Measurements from ENCODE around the gene CDH18. TPM values are rescaled to one million over a fixed set of nuclear protein-coding genes. Genes with fewer than 3 reads are reported as not detected.

Gene CDH18, protein sequence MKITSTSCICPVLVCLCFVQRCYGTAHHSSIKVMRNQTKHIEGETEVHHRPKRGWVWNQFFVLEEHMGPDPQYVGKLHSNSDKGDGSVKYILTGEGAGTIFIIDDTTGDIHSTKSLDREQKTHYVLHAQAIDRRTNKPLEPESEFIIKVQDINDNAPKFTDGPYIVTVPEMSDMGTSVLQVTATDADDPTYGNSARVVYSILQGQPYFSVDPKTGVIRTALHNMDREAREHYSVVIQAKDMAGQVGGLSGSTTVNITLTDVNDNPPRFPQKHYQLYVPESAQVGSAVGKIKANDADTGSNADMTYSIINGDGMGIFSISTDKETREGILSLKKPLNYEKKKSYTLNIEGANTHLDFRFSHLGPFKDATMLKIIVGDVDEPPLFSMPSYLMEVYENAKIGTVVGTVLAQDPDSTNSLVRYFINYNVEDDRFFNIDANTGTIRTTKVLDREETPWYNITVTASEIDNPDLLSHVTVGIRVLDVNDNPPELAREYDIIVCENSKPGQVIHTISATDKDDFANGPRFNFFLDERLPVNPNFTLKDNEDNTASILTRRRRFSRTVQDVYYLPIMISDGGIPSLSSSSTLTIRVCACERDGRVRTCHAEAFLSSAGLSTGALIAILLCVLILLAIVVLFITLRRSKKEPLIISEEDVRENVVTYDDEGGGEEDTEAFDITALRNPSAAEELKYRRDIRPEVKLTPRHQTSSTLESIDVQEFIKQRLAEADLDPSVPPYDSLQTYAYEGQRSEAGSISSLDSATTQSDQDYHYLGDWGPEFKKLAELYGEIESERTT
- not detected in 2 replicates for total RNA-seq

DNA sequence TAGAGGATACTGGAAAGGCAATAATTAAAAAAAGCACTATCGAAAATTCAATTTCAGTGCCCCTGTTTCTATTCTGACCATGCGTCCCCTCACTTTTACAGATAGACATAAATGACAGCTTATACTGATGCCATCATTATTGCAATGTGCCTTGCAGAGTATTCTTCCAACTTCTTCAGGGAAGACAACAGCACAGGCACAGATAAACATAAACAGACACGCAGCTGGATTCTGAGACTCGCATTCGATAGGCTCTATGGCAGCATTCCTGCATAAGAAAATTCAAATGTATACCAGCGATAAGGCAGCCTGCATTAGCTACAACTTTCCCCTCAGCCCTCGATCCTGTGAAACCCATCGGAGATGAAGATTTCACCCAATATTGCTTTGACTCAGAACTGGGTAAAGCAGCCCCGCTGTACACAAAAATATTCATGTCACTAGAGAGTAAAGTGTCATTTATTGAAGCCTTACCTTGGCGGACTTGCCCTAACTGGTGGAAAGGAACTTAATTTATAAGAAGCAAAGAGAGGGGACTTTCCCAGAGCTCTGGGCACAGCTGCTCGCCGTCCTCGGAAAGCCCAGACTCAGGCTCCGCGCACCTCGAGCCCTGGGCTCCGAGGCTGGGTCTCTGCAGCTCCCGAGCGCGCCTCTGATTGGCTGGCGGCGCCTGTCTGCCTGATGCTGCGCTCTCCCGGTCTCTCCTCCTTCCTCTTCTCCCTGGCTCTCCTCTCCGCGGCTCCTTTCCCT lies at the start of gene CDH18:
TSS of gene CDH18 (minus strand) at position 589 of the 750 bp plus-strand sequence. CDS start 149,214 bp downstream, outside the sequence.
- intact Hi-C loops (cut with micrococcal nuclease): no loop called here

DNA sequence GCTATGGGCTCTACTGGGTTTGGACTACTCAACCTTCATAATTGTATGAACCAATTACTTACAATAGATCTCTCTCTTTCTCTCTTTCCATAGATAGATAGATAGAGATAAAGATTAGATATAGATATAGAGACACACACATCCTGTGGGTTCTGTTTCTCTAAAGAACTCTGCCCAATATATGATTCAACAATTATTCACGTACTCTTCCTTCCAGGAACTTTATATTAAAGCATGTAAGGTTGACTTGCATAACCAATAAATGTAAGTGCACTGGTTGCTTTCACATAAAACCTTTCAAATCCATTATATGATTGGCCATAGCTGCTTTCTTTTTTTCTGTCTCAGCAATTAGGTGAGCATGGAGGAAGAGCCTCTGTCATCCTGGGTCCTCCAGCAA lies 46.7 kb upstream of the CDH18 start:
- intact Hi-C loops (cut with micrococcal nuclease): no loop called here

DNA sequence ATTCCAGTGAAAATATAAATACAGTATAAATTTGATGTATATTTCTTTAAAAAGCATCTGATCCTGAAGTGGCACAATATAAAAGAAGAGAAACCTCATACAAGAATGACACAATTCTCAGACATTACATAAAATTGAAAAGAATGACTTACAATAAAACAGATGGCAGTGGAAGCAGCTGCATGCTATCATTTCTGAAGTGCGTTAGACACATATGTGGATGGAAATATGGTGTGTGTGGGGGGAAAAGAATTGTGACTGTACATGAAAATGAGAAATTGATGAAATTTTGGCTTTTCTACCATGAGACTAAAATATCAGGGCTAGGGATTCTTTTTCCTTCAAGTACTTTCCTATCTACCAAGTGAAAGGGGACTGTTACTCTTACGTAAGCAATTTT lies 45.9 kb upstream of the CDH18 start:
- intact Hi-C loops (cut with micrococcal nuclease): no loop called here

DNA sequence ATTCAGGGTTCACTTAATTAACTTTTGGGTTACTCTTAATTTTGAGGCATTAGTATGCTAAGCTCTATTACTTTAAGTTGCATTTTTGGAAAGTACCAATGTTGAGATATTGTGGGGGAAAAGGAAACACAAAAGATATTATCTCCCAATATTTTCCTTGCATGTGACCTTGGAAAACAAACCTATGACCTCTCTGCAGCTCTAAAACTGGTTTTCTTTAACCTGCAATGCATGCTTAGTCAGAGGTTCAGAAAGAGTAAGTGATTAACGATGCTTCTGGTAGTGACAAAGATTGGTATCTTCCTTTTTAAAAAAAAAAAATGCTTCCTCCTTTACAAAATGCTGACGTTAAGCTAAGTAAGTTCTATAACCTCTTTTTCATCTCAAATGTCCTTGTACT lies 44.9 kb upstream of the CDH18 start:
- intact Hi-C loops (cut with micrococcal nuclease): no loop called here

DNA sequence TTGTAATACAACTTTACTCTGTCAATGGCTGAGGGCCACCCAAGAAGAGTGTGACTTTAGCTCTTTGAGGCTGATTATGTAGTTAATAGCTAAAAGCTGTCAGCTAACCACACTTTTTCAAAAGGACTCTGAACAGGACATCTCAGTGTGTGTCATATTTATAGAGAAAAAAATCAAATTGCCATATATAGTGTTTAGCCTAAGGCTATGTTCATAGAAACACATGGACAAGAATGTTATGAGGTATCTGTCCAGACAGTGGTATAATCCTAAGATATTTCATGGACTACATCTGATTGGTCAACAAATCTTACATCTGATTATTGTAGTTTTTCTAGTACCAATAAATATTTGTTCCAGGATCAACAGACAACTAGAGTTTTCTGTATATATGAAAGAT lies 42.1 kb upstream of the CDH18 start:
- intact Hi-C loops (cut with micrococcal nuclease): no loop called here

DNA sequence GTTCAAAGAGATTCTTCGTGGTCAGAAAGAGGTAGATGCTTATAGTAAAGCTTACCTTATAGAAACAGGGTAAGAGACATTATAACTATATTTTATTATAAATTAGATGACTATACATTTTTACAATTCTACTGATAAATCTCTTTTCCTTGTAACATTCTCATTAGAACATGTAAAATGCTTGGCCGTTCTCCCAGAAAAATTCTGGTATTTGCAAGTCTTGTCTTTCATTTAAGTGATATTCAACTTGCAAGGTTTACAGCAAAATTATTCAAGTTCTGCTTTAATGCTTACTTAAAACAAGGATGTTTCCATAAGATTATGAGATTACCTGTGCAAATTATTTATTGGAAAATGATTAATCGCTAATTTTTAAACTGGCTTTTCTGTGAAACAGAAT lies 41.3 kb upstream of the CDH18 start:
- intact Hi-C loops (cut with micrococcal nuclease): no loop called here

DNA sequence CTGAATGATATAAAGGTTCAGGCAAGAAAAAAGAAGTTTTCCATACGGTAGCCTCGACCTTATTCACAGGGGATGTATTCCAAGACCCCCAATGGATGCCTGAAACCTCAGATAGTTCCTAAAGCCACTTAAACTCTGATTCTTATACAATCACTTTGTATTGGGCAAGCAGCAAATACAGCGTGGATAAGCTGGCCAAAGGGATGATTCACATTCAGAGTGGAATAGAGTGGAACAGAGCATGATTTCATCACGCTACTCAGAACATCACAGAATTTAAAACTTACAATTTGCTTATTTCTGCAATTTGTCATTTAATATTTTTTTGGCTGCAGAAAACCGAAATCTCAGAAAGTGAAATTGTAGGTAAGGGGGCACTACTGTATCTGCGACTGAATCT lies 40.5 kb upstream of the CDH18 start:
- intact Hi-C loops (cut with micrococcal nuclease): no loop called here

DNA sequence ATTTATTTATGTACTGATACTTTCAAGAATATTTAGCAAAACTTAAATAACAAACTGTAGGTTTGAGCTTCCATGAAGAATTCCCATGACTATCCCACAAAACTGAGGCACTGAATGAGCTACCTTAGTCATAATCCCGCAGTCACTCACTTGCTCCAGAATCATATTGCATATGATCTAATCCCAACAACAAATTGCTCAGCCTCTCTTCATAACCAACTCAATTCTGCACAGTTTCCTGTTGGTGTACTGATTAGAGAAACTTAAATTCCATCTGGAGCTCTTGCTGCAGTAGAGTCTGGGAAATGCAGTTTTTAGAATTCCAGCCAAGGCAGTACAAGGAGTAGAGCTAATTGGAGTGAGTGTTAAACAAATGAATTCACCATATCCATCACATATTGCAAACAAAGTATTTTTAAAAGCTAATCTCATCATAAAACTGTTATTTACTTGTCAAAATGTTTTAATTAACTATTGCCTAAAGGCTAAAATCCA lies 35.7 kb upstream of the CDH18 start:
- intact Hi-C loops (cut with micrococcal nuclease): no loop called here

DNA sequence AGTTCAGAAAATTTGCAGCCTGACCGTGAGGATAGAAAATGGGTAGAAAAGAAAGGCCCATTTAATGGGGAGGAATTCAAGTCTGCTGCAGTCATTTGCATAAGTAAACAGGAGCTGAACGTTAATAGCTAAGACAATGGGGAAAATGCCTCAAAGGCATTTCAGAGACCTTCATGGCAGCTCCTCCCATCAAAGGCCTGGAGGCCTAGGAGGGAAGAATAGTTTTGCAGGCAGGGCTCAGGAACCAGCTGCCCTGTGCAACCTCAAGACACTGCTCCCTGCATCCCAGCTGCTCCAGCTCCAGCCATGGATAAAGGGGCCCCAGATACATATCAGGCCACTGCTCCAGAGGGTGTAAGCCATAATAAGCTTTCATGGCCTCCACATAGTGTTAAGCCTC lies 32.2 kb upstream of the CDH18 start:
- intact Hi-C loops (cut with micrococcal nuclease): no loop called here

DNA sequence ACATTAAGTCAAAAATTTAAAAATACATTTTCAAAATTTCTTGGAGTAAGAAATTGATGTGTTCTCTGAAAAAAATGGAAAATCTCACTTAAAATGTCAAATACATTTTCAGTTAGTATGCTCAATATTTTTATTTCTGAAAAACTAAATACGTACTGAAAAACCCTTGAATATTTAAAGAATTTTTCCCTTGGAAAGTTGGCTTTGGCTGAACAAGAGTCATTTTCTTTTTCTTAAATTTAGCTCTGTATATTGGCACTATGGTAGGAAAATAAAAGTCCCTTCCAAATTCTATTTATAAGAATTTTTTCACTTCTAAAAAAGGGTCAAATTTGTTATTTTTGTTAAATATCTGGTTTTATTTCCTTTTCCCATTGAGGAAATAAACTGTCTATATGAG lies 29.0 kb upstream of the CDH18 start:
- intact Hi-C loops (cut with micrococcal nuclease): no loop called here

DNA sequence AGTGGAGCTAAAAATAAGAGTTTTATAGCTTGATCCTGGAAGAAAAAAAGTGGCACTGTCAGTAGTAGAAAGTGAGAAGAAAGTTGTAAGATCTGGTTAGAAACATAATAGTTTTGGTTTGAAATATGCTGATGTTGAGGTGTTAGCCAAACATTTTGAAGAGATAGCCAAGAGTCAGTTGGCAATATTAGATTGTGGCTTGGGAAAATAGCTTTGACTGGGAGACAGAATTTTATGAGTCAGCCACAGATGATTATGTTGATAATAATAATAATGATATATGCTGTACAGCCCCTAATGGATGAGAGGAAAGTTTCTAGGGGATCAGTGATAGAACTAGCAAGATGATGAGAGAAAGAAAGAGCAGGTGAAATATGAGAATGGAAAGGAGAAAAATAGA lies 12.4 kb upstream of the CDH18 start:
- intact Hi-C loops (cut with micrococcal nuclease): no loop called here

DNA sequence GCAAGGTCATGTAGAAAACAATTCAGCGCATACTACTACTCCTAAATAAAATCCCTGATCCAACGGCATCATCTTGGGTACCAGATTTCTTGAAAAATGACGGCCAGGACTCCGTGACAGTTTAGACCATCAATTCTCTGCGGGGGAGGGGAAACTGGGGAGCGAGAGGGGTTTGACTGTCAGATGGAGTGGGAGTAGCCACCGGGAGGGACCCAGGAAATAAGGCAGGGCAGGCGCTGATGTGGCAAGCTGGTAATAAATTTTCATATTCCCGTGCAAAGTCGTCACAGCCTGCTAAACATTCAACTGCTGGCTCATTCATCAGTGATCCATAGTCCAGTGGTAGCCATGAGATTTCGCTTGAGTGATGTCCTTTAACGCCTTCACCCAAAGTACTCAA lies 457 bp upstream of the CDH18 start:
- intact Hi-C loops (cut with micrococcal nuclease): no loop called here

DNA sequence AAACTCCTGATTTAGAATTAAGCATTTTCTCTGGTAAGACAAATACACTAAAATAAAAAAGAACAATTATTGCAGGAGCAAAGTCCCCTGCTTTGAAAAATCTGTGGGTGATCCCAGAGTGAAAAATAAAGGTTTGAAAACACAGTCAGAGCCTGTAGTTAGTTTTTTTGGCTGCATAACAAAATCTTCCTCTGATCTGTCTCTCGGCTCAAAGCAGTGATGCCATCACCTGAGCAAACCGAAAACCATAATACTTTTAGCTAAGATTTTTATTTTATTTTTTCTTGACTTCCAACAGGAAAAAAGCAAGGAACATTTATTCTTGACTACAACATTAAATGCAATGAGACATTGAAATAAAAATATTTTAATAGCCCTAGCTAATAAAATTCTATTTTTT lies 1.2 kb downstream of the CDH18 start:
- intact Hi-C loops (cut with micrococcal nuclease): no loop called here

DNA sequence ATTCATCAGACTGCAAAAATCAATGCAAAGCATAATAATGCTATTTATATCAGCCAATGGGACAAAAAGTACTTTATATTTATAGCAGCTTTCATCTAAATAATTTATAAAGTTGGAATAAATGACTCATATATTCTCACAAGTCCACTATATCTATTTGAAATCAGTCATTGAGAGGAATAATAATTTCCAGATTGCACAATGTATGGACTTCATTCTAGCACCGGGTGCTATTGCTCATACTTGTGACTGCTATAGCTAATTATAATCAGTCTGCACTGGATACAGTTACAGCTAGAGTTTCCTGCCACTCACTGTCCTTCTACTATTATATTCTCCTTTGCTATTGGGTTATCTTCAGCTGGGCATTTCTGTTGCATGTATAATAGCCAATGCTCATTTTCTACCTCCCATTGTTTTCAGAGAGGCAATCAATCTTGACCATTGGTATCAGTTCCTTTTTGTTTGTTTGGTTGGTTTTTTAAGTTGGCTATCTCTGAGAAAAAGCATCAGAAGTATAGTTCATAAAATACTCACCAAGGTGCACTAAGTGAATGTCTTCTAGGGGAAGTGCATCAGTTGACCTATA lies 1.9 kb downstream of the CDH18 start:
- intact Hi-C loops (cut with micrococcal nuclease): no loop called here

DNA sequence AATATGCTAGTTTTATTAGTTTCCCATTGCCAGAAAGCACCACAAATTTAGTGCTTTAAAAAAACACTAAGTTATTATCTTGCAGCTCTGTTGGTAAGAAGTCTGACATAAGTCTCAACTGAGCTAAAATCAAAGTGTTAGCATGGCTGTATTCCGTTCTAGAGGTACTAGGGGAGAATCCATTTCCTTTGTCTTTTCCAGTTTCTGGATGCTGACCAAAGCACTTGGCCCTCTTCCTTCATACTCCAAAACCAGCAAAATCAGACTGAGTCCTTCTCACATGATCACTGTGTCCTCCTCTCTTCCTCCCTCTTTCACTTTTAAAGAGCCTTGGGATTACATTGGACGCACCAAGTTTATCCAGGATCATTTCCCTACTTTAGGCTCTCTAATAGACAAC lies 9.5 kb downstream of the CDH18 start:
- intact Hi-C loops (cut with micrococcal nuclease): no loop called here

DNA sequence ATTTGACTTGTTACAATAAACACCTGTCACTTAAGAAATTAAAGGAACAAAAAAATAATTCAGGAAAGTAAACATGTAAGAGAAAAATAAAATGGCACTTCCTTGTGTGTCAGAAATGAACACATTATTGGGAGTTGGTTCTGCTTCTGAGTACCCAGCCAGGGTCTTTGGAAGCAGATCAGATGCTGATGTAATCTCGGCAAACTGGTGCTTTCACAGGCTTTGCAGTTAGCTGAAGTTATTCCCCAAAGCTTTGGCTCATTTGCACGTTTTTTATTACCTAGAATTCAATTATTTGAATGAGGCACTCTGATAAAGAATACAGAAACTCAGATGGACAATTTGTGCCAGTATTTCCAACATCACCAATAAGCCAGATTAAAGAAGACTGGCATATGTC lies 10.9 kb downstream of the CDH18 start:
- intact Hi-C loops (cut with micrococcal nuclease): no loop called here

DNA sequence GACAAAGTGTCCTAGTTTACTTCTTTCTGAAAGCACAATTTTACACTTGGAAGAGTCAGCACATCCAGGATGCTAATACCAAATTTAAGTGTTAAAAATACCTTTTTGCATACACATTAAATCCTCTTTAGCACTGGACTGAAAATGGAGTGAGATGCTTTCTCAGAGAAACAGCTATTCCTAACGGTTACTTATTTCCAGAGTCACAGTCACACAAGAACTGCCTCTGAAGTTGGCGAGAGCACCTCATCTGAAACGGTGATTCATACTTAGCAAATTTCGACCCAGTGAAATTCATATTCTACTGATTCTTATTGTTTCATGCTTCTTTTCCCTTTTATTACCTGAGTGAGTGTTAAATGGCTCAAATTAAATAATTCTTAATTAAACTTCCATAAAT lies 12.2 kb downstream of the CDH18 start:
- intact Hi-C loops (cut with micrococcal nuclease): no loop called here

DNA sequence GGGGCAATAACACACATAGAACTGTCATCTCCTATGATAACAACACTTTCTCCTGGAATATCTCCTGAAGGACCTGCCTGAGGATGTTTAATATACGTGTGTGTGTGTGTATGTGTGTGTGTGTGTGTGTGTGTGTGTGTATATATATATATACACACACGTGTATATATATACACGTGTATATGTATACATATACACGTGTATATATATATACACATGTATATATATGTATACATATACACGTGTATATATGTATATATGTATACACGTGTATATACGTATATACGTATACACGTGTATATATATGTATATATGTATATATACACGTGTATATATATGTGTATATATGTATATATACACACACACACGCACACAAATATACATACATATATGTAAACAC lies 27.5 kb downstream of the CDH18 start:
- intact Hi-C loops (cut with micrococcal nuclease): no loop called here

DNA sequence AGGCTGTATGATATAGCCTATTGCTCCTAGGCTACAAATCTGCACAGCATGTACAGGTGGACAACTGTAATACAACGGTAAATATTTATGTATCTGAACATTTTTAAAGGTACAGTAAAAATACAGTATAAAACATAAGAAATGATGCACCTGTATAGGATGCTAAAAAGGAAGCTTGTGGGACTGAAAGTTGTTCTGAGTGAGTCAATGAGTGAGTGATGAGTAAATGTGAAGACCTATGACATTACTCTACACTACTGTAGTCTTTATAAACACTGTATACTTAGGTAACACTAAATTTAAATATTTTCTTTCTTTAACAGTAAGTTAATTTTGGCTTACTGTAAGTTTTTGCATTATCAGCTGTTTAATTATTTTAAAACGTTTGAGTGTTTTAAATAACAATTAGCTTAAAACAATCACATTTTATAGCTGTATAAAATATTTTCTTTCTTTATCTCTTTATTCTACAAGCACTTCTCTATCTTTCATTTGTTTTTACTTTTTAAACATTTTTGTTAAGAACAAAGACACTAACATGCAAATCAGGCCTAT lies 28.1 kb downstream of the CDH18 start:
- intact Hi-C loops (cut with micrococcal nuclease): no loop called here

DNA sequence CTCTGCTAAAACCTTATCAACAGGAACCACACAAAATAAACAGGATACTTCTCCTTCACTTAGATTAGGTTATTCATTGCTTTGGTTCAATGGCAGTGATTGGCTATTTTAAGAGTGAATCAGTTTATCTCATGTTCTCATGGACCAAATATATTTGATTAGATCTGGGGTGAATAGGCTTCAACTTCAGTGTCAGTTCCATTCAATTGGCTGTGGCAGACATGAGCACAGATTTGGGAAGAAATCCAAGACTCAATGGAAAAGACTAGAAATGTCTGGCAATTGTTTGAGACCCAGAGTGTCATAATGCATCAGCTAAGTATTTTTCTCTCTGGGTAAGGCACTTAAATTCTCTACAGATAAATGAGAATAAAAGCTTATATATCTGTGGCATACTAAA lies 37.1 kb downstream of the CDH18 start:
- intact Hi-C loops (cut with micrococcal nuclease): no loop called here

DNA sequence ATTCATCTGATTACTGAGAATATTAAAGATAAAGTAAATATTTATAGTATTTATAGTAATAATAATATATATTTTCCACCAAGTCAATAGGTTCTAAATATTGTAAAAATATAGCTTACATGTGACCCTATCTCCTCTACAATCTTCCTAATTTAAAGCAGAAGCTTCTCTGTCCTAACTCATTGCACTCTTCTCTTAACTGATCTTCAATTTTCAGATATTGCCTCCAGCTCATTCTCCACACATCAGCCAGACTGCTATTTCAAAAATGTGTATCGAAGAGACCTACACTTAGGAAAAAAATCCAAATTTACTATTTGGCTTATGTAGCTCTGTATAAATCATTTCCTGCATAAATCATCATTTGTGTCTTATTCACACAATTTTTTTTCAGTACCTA lies 47.8 kb downstream of the CDH18 start:
- intact Hi-C loops (cut with micrococcal nuclease): no loop called here
